CD4-positive, alpha-beta T cell treated with Interferon gamma for 1 hour (primary cell): ENCODE results near the gene FRMD3.

ENCODE experiments used
- DNase-seq: peaks from one replicate; pipeline ENCODE4 v3.0.0-alpha.2; 2020

The FRMD3 gene

DNA sequence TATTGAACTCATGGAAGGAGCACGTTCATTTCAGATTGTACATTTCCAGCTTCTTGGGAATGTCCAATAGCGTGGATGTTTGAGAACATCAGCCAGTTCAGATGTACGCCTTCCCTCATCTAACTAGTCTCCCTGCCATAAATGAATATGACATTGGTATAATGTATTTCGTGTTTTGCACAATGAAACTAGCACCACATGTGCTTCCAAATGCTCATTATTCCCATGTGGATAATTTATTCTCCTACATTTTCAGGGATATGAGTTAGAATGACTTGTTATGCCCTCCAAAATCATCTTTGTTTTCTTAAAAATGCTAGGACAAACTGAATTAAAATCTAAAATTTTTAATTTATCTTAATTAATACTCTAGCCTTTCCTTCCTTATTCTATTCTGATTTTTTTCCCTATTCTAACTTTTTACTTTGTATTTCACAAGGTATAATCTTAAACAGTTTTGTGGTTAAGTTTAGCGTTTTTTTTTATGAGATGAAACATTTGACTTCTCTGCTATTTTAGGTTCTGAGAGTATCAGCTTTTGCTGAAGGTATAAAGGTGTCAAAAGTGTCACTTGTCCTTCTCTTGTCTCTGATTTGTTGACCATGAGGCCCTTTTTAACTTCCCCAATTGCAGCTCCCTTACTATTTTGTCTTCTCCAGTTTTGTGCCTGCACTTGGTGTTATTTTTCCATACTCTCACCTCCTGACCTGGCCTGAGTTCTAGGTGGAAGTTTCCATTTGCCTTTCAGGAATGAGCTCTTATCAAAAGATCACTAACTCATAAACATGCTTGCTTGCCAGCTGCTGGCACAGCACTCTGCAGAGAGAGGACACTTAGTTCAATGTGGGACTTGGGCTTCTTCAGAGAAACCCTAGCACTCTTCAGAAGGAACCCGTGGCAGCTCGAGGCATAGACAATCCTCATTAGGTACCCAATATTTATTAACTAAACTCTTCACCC lies 106.8 kb downstream of the FRMD3 start:
- DNase-seq = no peak

- DNase-seq = no peak
Measured at GRCh38 chr9:83430681-83431080, 107.5 kb downstream of the FRMD3 start.

GRCh38 chr9:83429229-83429628 lies 109.0 kb downstream of the FRMD3 start:
- no peak for DNase-seq

DNA sequence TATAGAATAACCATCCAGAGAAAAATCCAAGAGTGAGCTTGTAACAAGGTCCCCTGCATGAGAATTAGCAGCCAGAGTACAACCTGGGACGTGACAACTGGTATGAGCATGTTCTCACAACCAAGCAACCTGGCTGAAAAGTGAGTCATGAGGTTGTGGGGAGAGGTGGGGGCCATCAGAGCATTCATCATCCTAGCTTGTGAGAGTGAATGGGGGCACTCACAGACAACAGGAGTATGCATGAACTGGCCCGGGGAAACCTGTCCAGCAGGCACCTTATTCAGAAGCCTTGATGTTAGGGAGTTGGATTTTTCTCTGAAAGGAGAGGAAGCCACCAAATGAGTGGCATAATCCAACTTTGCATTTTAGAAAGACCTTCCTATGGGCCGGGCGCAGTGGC lies 113.0 kb downstream of the FRMD3 start:
- DNase-seq = no peak

DNA sequence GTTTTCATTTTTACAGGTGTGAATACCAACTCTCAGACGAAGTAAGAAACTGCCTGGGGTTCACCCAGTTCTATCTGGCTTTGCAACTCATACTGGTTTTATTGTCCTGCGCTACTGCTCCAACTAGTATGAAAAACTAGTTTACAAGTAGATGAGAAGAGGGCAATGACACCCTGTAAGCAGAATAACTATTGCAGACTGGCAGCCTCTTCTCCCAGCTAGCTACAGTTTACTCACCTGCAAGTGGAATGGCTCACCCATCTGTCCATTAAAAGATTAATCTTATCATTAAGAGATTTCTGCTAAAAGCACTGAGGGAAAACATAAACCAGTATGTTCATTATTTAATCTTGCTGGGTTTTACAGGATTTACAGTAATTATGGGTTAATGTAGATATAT lies 113.4 kb downstream of the FRMD3 start:
- DNase-seq = no peak

- DNase-seq = no peak
Measured at GRCh38 chr9:83423815-83424707, 114.1 kb downstream of the FRMD3 start.

DNA sequence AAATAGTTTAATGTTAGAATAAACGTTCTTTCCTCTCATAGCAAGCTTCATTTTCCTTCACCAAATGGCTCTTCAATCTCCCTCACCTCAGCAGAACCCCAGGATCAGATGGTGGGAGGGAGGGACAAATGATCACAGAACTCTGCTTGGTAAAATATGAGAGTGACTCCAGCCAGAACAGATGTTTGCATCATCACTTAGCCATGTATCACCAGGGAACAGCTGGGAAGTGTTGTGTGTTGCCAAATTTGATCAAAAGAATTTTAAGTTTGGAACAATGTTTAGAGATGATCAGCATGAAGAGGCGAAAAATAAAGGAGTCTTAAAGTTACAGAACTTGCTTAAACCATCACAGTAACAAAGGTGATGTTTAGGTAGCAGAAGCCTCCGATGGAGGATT lies 115.7 kb downstream of the FRMD3 start:
- no peak for DNase-seq

- no peak for DNase-seq
Measured at GRCh38 chr9:83420486-83420885, 117.7 kb downstream of the FRMD3 start.

DNA sequence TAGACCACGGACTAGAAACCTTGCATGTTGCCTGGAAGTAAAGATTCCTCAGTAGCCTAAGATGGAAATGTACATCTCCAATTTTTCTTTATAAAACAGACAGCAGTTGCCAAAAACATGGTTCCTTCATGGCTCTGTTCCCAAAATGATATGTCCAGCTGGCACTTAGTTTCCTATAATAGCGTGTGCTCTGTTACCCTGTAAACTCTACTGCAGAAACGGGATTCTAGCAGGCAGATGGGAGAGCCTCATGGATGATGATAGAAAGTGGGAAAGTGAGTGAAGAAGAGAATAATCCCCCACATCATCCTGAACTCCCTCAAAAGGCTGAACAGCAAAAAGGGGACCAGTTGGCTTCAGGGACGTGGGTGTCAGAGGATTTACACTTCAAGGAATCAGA lies 118.2 kb downstream of the FRMD3 start:
- no peak for DNase-seq

- DNase-seq = no peak
Measured at GRCh38 chr9:83418283-83418682, 119.9 kb downstream of the FRMD3 start.

DNA sequence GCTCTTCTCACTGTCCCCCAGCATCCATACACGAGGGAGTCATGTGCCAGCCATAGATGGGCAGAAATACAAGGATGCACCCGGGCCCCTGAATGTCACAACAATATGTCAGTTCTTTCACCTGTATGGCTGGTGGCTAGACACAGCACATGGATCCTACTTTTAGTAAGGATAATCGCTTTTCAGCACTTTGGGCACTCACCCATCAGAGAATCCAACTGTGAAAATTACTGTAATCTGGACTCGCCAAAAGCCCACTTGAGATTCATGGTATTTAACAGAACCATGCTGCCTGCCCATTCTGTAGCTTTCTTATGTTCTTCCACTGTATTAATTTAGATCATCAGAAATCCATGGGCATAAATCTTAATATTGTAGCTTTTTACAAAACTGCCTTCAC lies 124.8 kb downstream of the FRMD3 start:
- DNase-seq = no peak

DNA sequence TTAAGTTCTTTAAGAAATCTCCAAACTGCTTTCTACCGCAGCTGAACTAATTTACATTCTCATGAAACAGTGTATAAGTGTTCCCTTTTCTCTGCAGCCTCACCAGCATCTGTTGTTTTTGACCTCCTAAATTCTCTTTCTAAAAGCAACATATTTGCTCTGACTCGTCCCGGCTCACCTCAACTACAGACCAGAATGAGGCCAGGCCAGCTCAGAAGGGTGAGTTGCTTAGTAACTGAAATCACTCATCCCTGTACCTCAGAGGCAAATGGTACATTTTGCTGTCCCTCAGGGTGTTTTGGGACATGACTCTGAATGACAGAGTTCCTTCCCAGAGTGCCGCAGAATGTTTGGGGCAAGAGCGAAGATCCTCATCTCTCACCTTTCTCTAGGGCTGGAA lies 127.5 kb downstream of the FRMD3 start:
- DNase-seq = no peak

- no peak for DNase-seq
Measured at GRCh38 chr9:83406921-83407320, 131.3 kb downstream of the FRMD3 start.

GRCh38 chr9:83405759-83406158 lies 132.4 kb downstream of the FRMD3 start:
- DNase-seq = no peak

DNA sequence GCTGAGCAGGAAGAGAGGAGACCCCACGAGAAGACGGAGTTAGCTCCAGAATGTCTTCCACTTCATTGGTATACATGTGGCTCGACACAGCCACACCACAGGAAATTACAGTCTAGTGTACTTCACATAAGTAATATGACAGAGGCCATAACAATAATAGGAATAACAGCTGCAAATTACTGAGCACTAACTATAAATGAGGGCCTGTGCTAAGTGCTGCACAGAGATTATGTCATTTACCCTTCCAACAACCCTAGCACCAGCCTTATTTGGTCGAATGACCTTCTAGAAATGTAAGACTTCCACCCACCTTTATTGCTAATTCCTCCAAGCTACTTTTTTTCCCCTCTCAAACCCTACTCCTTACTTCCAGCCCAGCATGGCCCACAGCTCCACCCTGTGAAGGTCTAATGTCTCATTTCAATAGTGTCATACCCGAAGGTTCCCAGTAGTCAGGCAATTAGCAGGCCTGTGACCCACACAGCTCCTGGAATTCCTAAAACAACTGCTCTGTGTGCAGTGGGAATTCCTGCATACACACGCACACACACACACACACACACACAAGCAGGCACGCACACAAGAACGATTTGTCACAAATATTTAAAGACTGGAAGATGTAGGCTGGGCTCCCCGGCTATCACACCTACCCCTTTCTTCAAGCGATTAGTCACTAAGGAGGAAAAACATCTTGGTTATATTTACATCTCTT lies 134.5 kb downstream of the FRMD3 start:
- no peak for DNase-seq

DNA sequence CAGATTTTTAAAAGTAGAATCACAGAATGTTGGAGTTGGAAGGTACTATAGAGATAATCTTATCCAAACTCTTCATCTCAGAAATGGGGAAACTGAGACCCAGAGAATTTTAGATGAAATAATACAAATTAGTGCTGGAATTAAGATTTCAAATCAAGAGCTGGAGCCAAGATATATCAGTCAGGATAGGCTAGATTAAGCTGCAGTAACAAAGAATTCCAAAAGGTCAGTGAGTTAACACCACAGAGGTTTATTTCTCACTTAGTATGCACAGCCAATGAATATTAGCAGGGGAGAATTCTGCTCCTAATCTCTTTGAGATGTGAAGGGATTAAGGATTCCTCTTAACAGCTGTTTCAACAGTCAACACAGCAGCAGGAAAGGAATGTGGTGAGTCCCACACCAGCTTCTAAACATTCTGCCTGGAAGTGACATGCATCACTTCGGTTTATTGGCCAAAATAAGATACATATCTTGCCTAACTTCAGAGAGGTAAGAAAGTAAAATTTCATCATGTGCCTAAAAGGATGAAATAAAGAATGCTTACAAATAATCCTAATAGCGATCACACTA lies 136.8 kb downstream of the FRMD3 start:
- DNase-seq = no peak

GRCh38 chr9:83396813-83397212 lies 141.4 kb downstream of the FRMD3 start:
- no peak for DNase-seq

GRCh38 chr9:83396342-83396741 lies 141.9 kb downstream of the FRMD3 start:
- no peak for DNase-seq

DNA sequence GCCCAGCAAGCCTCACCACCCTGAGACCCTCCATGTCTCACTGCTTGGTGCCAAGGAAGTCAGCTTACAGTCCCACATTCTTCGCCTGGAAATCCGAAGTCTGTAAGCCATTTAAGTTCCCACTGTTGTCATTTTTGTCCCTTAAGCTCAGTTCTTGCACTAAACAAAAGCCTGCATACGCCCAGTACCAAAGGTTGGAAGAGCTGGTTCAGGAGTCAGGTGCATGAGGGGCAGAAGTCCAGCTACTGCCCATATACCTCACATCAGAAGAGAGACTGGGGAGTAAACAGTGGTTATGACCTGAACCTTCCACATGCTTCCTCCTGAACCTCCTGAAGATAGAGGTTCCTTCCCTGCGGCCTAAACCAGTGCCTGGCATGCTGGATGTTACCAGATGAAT lies 146.0 kb downstream of the FRMD3 start:
- no peak for DNase-seq

- no peak for DNase-seq
Measured at GRCh38 chr9:83388346-83388745, 149.9 kb downstream of the FRMD3 start.

DNA sequence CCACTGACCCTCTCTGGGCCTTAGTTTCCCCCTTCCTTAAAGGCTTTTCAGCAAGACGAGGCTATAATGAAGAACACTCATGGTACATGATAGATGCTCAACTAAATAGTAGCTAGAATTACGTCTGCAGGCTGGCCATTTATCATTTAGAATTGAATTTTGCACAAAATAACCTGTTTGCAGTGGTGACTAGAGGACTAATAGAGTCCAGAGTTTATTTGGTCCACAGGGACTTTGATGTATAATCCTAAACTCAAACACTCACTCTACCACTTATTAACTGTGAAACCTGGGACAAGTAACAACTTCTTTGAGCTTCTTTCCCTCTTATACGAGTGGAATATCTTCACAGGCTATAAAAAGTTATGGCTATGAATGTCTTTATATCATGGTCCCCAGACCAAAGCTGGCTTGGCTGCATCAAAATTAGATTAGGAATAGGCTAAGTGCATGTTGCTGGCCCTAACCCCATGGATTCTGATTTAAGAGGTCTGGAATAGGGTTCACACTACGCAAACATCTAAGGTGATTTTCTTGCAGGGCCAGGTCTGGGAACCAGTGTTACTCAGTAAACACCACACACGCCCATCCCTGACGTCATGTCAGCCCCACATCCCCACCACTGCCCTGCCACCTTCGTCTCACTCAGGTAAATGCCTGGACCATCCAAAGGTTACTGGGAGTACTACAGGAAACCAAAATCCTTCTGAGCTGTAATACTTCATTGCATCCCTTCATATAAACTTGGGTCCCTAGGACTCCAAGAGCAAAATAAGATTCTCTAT lies 150.6 kb downstream of the FRMD3 start:
- DNase-seq = no peak

DNA sequence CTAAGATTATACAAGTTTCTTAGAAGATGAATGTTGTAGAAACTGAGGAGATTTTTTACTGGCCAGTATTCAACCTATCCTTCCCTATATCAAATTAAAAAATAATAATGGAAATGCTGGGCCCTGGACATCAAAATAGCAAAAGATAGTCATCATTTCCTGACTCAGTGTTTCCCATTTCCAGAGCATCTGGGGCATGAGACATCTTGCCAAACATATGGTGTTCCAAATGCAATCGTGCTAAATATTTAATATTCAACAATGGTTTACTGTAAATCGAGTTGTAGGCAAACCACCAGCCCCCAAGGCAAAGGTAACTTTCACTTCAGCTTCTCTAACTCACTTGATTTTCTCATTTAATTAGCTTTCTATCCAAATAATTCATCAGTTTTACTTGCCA lies 152.9 kb downstream of the FRMD3 start:
- DNase-seq = no peak
